ENCODE data around the gene CDC42BPB.
"Not testable (repeated sequence)": the region's sequence is repeated elsewhere in the genome, so short reads cannot be mapped to it uniquely, and the experiment has no call there.

The CDC42BPB gene

GRCh38 chr14:102926840-102927239 is 130.5 kb downstream of the CDC42BPB start:
- H3K27me3 ChIP-seq (ENCODE audit: insufficient read depth, low read length, poor library complexity) = peaks cover 11% of the 10 kb centered on the region

GRCh38 chr14:102926104-102926503 is 131.2 kb downstream of the CDC42BPB start:
- Histone ChIP-seq H3K4me2 (ENCODE audit: low read length) (no peak overlapping the region), H3K56ac (ENCODE audit: low read length) (no peak overlapping the region), H3K4ac (ENCODE audit: low read depth, low read length) (no peak overlapping the region), H2BK120ac (ENCODE audit: low read depth, low read length) (no peak overlapping the region), H3K27ac (ENCODE audit: low read depth, low read length) (no peak overlapping the region), H3K23ac (ENCODE audit: low read length) (no peak overlapping the region), H3K4me3 (ENCODE audit: low read length) (no peak overlapping the region), H2BK5ac (ENCODE audit: low read length) (no peak overlapping the region), H3K9ac (ENCODE audit: low read length) (no peak overlapping the region), H2AK5ac (ENCODE audit: low read length) (no peak overlapping the region), H3K18ac (ENCODE audit: low read length) (no peak overlapping the region), H2BK15ac (replicated peaks; ENCODE audit: low read depth) (no peak overlapping the region), H4K5ac (ENCODE audit: low read length) (no peak overlapping the region), H4K8ac (ENCODE audit: low read depth, low read length) (no peak overlapping the region), H3K79me2 (ENCODE audit: control insufficient read depth, insufficient read depth, low read length) (no peaks in the 10 kb centered on the region), H3K4me1 (ENCODE audit: control insufficient read depth, low read depth, low read length) (peaks cover 2% of the 10 kb centered on the region), H3K79me1 (ENCODE audit: low read length) (no peaks in the 10 kb centered on the region), H3K36me3 (ENCODE audit: control insufficient read depth, insufficient read depth, low read length) (no peaks in the 10 kb centered on the region), H3K27me3 (ENCODE audit: insufficient read depth, low read length, poor library complexity) (peaks cover 11% of the 10 kb centered on the region)
- no CpG with 5 or more reads among the region's 12 CpGs for WGBS (ENCODE audit: extremely low coverage, insufficient coverage, low lambda C conversion rate)
- no peak for DNase-seq

More at GRCh38 chr14:102926840-102927239, 130.5 kb downstream of the CDC42BPB start:
- not testable (repeated sequence) for H3K9ac ChIP-seq (ENCODE audit: low read length); H3K4me3 ChIP-seq (ENCODE audit: low read length); H2BK15ac ChIP-seq (replicated peaks; ENCODE audit: low read depth); H2BK120ac ChIP-seq (ENCODE audit: low read depth, low read length); H3K4me1 ChIP-seq (ENCODE audit: control insufficient read depth, low read depth, low read length); H2BK5ac ChIP-seq (ENCODE audit: low read length); H3K23ac ChIP-seq (ENCODE audit: low read length); H3K27ac ChIP-seq (ENCODE audit: low read depth, low read length); H3K4me2 ChIP-seq (ENCODE audit: low read length); H3K4ac ChIP-seq (ENCODE audit: low read depth, low read length); H3K56ac ChIP-seq (ENCODE audit: low read length); H3K79me2 ChIP-seq (ENCODE audit: control insufficient read depth, insufficient read depth, low read length); H4K8ac ChIP-seq (ENCODE audit: low read depth, low read length); H2AK5ac ChIP-seq (ENCODE audit: low read length); H3K79me1 ChIP-seq (ENCODE audit: low read length); DNase-seq; H3K36me3 ChIP-seq (ENCODE audit: control insufficient read depth, insufficient read depth, low read length); H4K5ac ChIP-seq (ENCODE audit: low read length); H3K18ac ChIP-seq (ENCODE audit: low read length)
- WGBS (ENCODE audit: extremely low coverage, insufficient coverage, low lambda C conversion rate) = no CpG with 5 or more reads among the region's 10 CpGs

GRCh38 chr14:102925646-102926045 is 131.7 kb downstream of the CDC42BPB start:
- Histone ChIP-seq H3K18ac (ENCODE audit: low read length) (no peak overlapping the region), H3K23ac (ENCODE audit: low read length) (no peak overlapping the region), H4K8ac (ENCODE audit: low read depth, low read length) (no peak overlapping the region), H2BK5ac (ENCODE audit: low read length) (no peak overlapping the region), H3K27ac (ENCODE audit: low read depth, low read length) (no peak overlapping the region), H3K36me3 (ENCODE audit: control insufficient read depth, insufficient read depth, low read length) (no peaks in the 10 kb centered on the region), H3K9ac (ENCODE audit: low read length) (no peak overlapping the region), H3K79me2 (ENCODE audit: control insufficient read depth, insufficient read depth, low read length) (no peaks in the 10 kb centered on the region), H4K5ac (ENCODE audit: low read length) (no peak overlapping the region), H3K79me1 (ENCODE audit: low read length) (no peaks in the 10 kb centered on the region), H3K4me2 (ENCODE audit: low read length) (no peak overlapping the region), H2AK5ac (ENCODE audit: low read length) (no peak overlapping the region), H2BK15ac (replicated peaks; ENCODE audit: low read depth) (no peak overlapping the region), H3K4me3 (ENCODE audit: low read length) (no peak overlapping the region), H3K4me1 (ENCODE audit: control insufficient read depth, low read depth, low read length) (peaks cover 2% of the 10 kb centered on the region), H2BK120ac (ENCODE audit: low read depth, low read length) (no peak overlapping the region), H3K27me3 (ENCODE audit: insufficient read depth, low read length, poor library complexity) (peaks cover 11% of the 10 kb centered on the region), H3K56ac (ENCODE audit: low read length) (no peak overlapping the region), H3K4ac (ENCODE audit: low read depth, low read length) (no peak overlapping the region)
- WGBS (ENCODE audit: extremely low coverage, insufficient coverage, low lambda C conversion rate) = no CpG with 5 or more reads among the region's 11 CpGs
- no peak for DNase-seq

GRCh38 chr14:102924632-102925588 is 132.4 kb downstream of the CDC42BPB start:
- DNase-seq = no peak

GRCh38 chr14:102923925-102924486 is 133.3 kb downstream of the CDC42BPB start:
- no peaks in the 10 kb centered on the region for H3K36me3 ChIP-seq (ENCODE audit: control insufficient read depth, insufficient read depth, low read length)
- H3K4me3 ChIP-seq (ENCODE audit: low read length) = no peak overlapping the region
- no peak overlapping the region for H4K5ac ChIP-seq (ENCODE audit: low read length)
- no peak overlapping the region for H3K27ac ChIP-seq (ENCODE audit: low read depth, low read length)
- H3K79me1 ChIP-seq (ENCODE audit: low read length) = no peaks in the 10 kb centered on the region
- no peak overlapping the region for H3K56ac ChIP-seq (ENCODE audit: low read length)
- no CpG with 5 or more reads among the region's 11 CpGs for WGBS (ENCODE audit: extremely low coverage, insufficient coverage, low lambda C conversion rate)
- H2AK5ac ChIP-seq (ENCODE audit: low read length) = no peak overlapping the region
- no peak overlapping the region for H2BK5ac ChIP-seq (ENCODE audit: low read length)
- H3K27me3 ChIP-seq (ENCODE audit: insufficient read depth, low read length, poor library complexity) = peaks cover under 1% of the 10 kb centered on the region
- no peak overlapping the region for H2BK120ac ChIP-seq (ENCODE audit: low read depth, low read length)
- H3K4me2 ChIP-seq (ENCODE audit: low read length) = no peak overlapping the region
- peaks cover 2% of the 10 kb centered on the region for H3K4me1 ChIP-seq (ENCODE audit: control insufficient read depth, low read depth, low read length)
- DNase-seq = no peak
- no peak overlapping the region for H2BK15ac ChIP-seq (replicated peaks; ENCODE audit: low read depth)
- H3K23ac ChIP-seq (ENCODE audit: low read length) = no peak overlapping the region
- H3K79me2 ChIP-seq (ENCODE audit: control insufficient read depth, insufficient read depth, low read length) = no peaks in the 10 kb centered on the region
- no peak overlapping the region for H4K8ac ChIP-seq (ENCODE audit: low read depth, low read length)
- H3K9ac ChIP-seq (ENCODE audit: low read length) = no peak overlapping the region
- H3K4ac ChIP-seq (ENCODE audit: low read depth, low read length) = no peak overlapping the region
- H3K18ac ChIP-seq (ENCODE audit: low read length) = no peak overlapping the region

More at GRCh38 chr14:102924632-102925588, 132.4 kb downstream of the CDC42BPB start:
- H3K23ac ChIP-seq (ENCODE audit: low read length) = no peak overlapping the region
- H2BK15ac ChIP-seq (replicated peaks; ENCODE audit: low read depth) = no peak overlapping the region
- peaks cover 9% of the 10 kb centered on the region for H3K27me3 ChIP-seq (ENCODE audit: insufficient read depth, low read length, poor library complexity)
- no peaks in the 10 kb centered on the region for H3K36me3 ChIP-seq (ENCODE audit: control insufficient read depth, insufficient read depth, low read length)
- H2BK120ac ChIP-seq (ENCODE audit: low read depth, low read length) = no peak overlapping the region
- H3K4ac ChIP-seq (ENCODE audit: low read depth, low read length) = no peak overlapping the region
- no CpG with 5 or more reads among the region's 25 CpGs for WGBS (ENCODE audit: extremely low coverage, insufficient coverage, low lambda C conversion rate)
- no peak overlapping the region for H2AK5ac ChIP-seq (ENCODE audit: low read length)
- H3K56ac ChIP-seq (ENCODE audit: low read length) = no peak overlapping the region
- H3K4me3 ChIP-seq (ENCODE audit: low read length) = no peak overlapping the region
- H4K5ac ChIP-seq (ENCODE audit: low read length) = no peak overlapping the region
- no peak overlapping the region for H3K9ac ChIP-seq (ENCODE audit: low read length)
- no peak overlapping the region for H4K8ac ChIP-seq (ENCODE audit: low read depth, low read length)
- H3K27ac ChIP-seq (ENCODE audit: low read depth, low read length) = no peak overlapping the region
- H2BK5ac ChIP-seq (ENCODE audit: low read length) = no peak overlapping the region
- peaks cover 2% of the 10 kb centered on the region for H3K4me1 ChIP-seq (ENCODE audit: control insufficient read depth, low read depth, low read length)
- H3K79me1 ChIP-seq (ENCODE audit: low read length) = no peaks in the 10 kb centered on the region
- no peak overlapping the region for H3K4me2 ChIP-seq (ENCODE audit: low read length)
- no peak overlapping the region for H3K18ac ChIP-seq (ENCODE audit: low read length)
- no peaks in the 10 kb centered on the region for H3K79me2 ChIP-seq (ENCODE audit: control insufficient read depth, insufficient read depth, low read length)

Data from mesendoderm (in vitro differentiated cells).